SK-N-MC (cell line): Measurements from ENCODE around the gene NEB.

Source experiments
- EZH2 ChIP-seq: fragments of 200-600 bp; sonication (generic); IDR thresholded peaks from one replicate; pipeline ENCODE4 v1.6.1; 2017; ENCODE audit warnings: antibody characterized with exemption
- POLR2AphosphoS5 ChIP-seq: IDR thresholded peaks from 2 replicates; pipeline ENCODE4 v1.6.1; 2012; ENCODE audit warnings: mild to moderate bottlenecking, low read depth, low read length, borderline replicate concordance

- TF ChIP-seq POLR2AphosphoS5 (no peak), EZH2 (no peak)
Observed at GRCh38 chr2:151777935-151778334, 43.7 kb upstream of the NEB start.
